Neural cell (in vitro differentiated cells): ENCODE results near the gene HBG1. TPM values are rescaled to one million over a fixed set of nuclear protein-coding genes. Genes with fewer than 3 reads are reported as not detected.

ENCODE experiments used
- H2AFZ ChIP-seq: fragments of 200-600, 300-800 bp; sonication (generic), shearing (Covaris generic); 2 replicates; pipeline ENCODE4 v1.6.0; 2014; ENCODE audit warnings: low read depth, mild to moderate bottlenecking, antibody characterized with exemption, low read length, moderate library complexity
- H3F3A ChIP-seq: fragments of 200-600 bp; shearing (Covaris generic); 2 replicates; pipeline ENCODE4 v1.6.1; 2016; ENCODE audit warnings: mild to moderate bottlenecking, moderate library complexity, mixed read lengths, antibody characterized with exemption, low read length; ENCODE audit not compliant: insufficient read depth, poor library complexity, severe bottlenecking
- H3K27ac ChIP-seq: fragments of 200-600, 300-800 bp; sonication (generic), shearing (Covaris generic); 2 replicates; pipeline ENCODE4 v1.5.1; 2014; ENCODE audit warnings: mild to moderate bottlenecking, low read length, moderate library complexity
- H3K27me3 ChIP-seq: fragments of 300-800, 200-600 bp; sonication (generic), shearing (Covaris generic); 2 replicates; pipeline ENCODE4 v1.6.0; 2014; ENCODE audit warnings: mild to moderate bottlenecking, low read depth, low read length, moderate library complexity; ENCODE audit not compliant: insufficient read depth
- H3K36me3 ChIP-seq: fragments of 300-800, 200-600 bp; sonication (generic), shearing (Covaris generic); 2 replicates; pipeline ENCODE4 v1.5.1; 2014; ENCODE audit warnings: mild to moderate bottlenecking, antibody characterized with exemption, low read length, moderate library complexity; ENCODE audit not compliant: insufficient read depth
- H3K4me2 ChIP-seq: fragments of 300-800, 200-600 bp; sonication (generic), shearing (Covaris generic); 2 replicates; pipeline ENCODE4 v1.6.0; 2014; ENCODE audit warnings: mild to moderate bottlenecking, low read length
- H3K4me3 ChIP-seq: fragments of 300-800, 200-600 bp; sonication (generic), shearing (Covaris generic); 2 replicates; pipeline ENCODE4 v1.5.1; 2014; ENCODE audit warnings: mild to moderate bottlenecking, low read length, moderate library complexity
- H3K79me2 ChIP-seq: fragments of 200-600 bp; shearing (Covaris generic); replicated peaks from 2 replicates; pipeline ENCODE4 v1.6.0; 2014; ENCODE audit warnings: mild to moderate bottlenecking, low read length, moderate library complexity; ENCODE audit not compliant: insufficient read depth
- H3K9ac ChIP-seq: fragments of 300-800, 200-600 bp; sonication (generic), shearing (Covaris generic); 2 replicates; pipeline ENCODE4 v1.6.1; 2016; ENCODE audit warnings: mild to moderate bottlenecking, low read length, mixed read lengths
- H3K9me2 ChIP-seq: fragments of 200-600 bp; shearing (Covaris generic); 2 replicates; pipeline ENCODE4 v1.6.1; 2016; ENCODE audit warnings: mild to moderate bottlenecking, low read length, mixed read lengths; ENCODE audit not compliant: insufficient read depth
- H3K9me3 ChIP-seq: fragments of 200-600, 300-800 bp; sonication (generic), shearing (Covaris generic); 2 replicates; pipeline ENCODE4 v1.6.1; 2016; ENCODE audit warnings: mild to moderate bottlenecking, mixed run types, low read length, moderate library complexity, mixed read lengths
- H4K20me1 ChIP-seq: fragments of 200-600 bp; shearing (Covaris generic); 2 replicates; pipeline ENCODE4 v1.6.1; 2016; ENCODE audit warnings: mild to moderate bottlenecking, mixed run types; ENCODE audit not compliant: insufficient read depth
- CTCF ChIP-seq: fragments of 450-650 bp; IDR thresholded peaks from 2 replicates; pipeline ENCODE4 v1.5.1; 2014; ENCODE audit warnings: antibody characterized with exemption, mild to moderate bottlenecking, moderate library complexity; ENCODE audit not compliant: poor library complexity, severe bottlenecking
- EP300 ChIP-seq: fragments of 450-650 bp; conservative IDR thresholded peaks from 2 replicates; pipeline ENCODE4 v1.6.1; 2014; ENCODE audit warnings: antibody characterized with exemption, mild to moderate bottlenecking, moderate library complexity; ENCODE audit not compliant: poor library complexity, severe bottlenecking
- EZH2 ChIP-seq: fragments of 200-600, 300-800 bp; shearing (Covaris generic), sonication (generic); IDR thresholded peaks from 2 replicates; pipeline ENCODE4 v1.6.1; 2014; ENCODE audit warnings: antibody characterized with exemption, low read length, borderline replicate concordance, mild to moderate bottlenecking; ENCODE audit not compliant: insufficient read depth, poor library complexity, severe bottlenecking
- MXI1 ChIP-seq: fragments of 450-650 bp; conservative IDR thresholded peaks from 2 replicates; pipeline ENCODE4 v1.6.1; 2014; ENCODE audit warnings: antibody characterized with exemption, mild to moderate bottlenecking; ENCODE audit not compliant: poor library complexity, severe bottlenecking
- POLR2AphosphoS5 ChIP-seq: IDR thresholded peaks from 2 replicates; pipeline ENCODE4 v1.6.1; 2012
- RAD21 ChIP-seq: fragments of 450-650 bp; conservative IDR thresholded peaks from 2 replicates; pipeline ENCODE4 v1.6.1; 2014; ENCODE audit warnings: antibody characterized with exemption, mild to moderate bottlenecking, moderate library complexity
- REST ChIP-seq: IDR thresholded peaks from 2 replicates; pipeline ENCODE4 v1.6.1; 2012; ENCODE audit warnings: borderline replicate concordance
- SMC3 ChIP-seq: fragments of 450-650 bp; conservative IDR thresholded peaks from 2 replicates; pipeline ENCODE4 v1.6.1; 2014; ENCODE audit warnings: antibody characterized with exemption, mild to moderate bottlenecking, moderate library complexity; ENCODE audit not compliant: poor library complexity
- TAF1 ChIP-seq: IDR thresholded peaks from 2 replicates; pipeline ENCODE4 v1.6.1; 2012; ENCODE audit warnings: low read depth
- polyA plus RNA-seq: library from polyadenylated mRNA; depleted of rRNA; stranded (reverse); fragments of >200 nt; gene quantifications from 2 replicates; pipeline ENCODE4 v1.2.3, GENCODE V29; 2014

HBG1 gene
- polyA plus RNA-seq, 1 donor from 2014 or later = not detected

- TF ChIP-seq EP300 (no peak), EZH2 (no peak), CTCF (no peak), RAD21 (no peak), POLR2AphosphoS5 (no peak), REST (no peak), MXI1 (no peak), SMC3 (no peak), TAF1 (no peak)
- H3K9ac ChIP-seq = no peak overlapping the region
- no peaks in the 10 kb centered on the region for H4K20me1 ChIP-seq
- no peaks in the 10 kb centered on the region for H3F3A ChIP-seq
- no peak overlapping the region for H3K27ac ChIP-seq
- H2AFZ ChIP-seq = no peak overlapping the region
- no peak overlapping the region for H3K4me3 ChIP-seq
- H3K36me3 ChIP-seq = no peaks in the 10 kb centered on the region
- H3K9me3 ChIP-seq = no peaks in the 10 kb centered on the region
- no peaks in the 10 kb centered on the region for H3K9me2 ChIP-seq
- no peak overlapping the region for H3K4me2 ChIP-seq
- no peaks in the 10 kb centered on the region for H3K79me2 ChIP-seq
- H3K27me3 ChIP-seq = no peaks in the 10 kb centered on the region
These were observed 25.9 kb upstream of the HBG1 start for GRCh38 chr11:5275369-5276110.

- Histone ChIP-seq H3F3A (no peaks in the 10 kb centered on the region), H3K27me3 (no peaks in the 10 kb centered on the region), H3K36me3 (no peaks in the 10 kb centered on the region), H3K9me2 (no peaks in the 10 kb centered on the region), H2AFZ (no peak overlapping the region), H4K20me1 (no peaks in the 10 kb centered on the region), H3K27ac (no peak overlapping the region), H3K4me3 (no peak overlapping the region), H3K79me2 (no peaks in the 10 kb centered on the region), H3K9me3 (no peaks in the 10 kb centered on the region), H3K9ac (no peak overlapping the region), H3K4me2 (no peak overlapping the region)
- TF ChIP-seq EP300 = no peak
- TF ChIP-seq POLR2AphosphoS5 = no peak
- no peak for TF ChIP-seq MXI1
- no peak for TF ChIP-seq SMC3
- no peak for TF ChIP-seq CTCF
- TF ChIP-seq TAF1 = no peak
- TF ChIP-seq RAD21 = no peak
- TF ChIP-seq EZH2 = no peak
- no peak for TF ChIP-seq REST
These were observed 24.7 kb upstream of the HBG1 start for GRCh38 chr11:5274395-5274794.
